GM18511 (cell line): ENCODE results near the gene ZNRF2.
A peak's percentile ranks its signal among the peaks of the same experiment; 100 is the strongest.

ENCODE experiments used
- ATAC-seq: cut with Tn5 transposase; IDR thresholded peaks from one replicate; pipeline ENCODE4 v1.9.1; 2021; ENCODE audit warnings: mild to moderate bottlenecking, moderate library complexity; ENCODE audit not compliant: unreplicated experiment

The ZNRF2 gene

GRCh38 chr7:30315589-30315988 lies 31.2 kb downstream of the ZNRF2 start:
- ATAC-seq = no peak

DNA sequence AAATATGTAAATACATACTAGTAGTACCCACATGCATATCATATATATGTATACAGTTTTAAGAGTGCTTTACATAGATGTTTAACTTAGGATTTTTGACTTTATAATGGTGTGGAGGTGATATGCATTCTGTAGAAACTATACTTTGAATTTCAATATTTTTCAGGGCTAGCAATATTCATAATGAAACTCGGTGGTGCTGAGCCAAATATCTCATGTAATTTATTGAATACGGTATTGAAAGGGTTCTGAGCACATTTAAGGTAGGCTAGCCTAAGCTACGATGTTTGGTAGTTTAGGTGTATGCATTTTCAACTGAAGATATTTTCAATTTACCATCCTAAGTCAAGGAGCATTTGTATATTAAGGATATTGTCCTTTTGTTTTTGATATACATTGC lies 36.0 kb downstream of the ZNRF2 start:
- no peak for ATAC-seq

GRCh38 chr7:30321089-30321881 lies 36.9 kb downstream of the ZNRF2 start:
- peak; percentile 43 for ATAC-seq

- no peak for ATAC-seq
These were observed 37.4 kb downstream of the ZNRF2 start for GRCh38 chr7:30321882-30322192.

DNA sequence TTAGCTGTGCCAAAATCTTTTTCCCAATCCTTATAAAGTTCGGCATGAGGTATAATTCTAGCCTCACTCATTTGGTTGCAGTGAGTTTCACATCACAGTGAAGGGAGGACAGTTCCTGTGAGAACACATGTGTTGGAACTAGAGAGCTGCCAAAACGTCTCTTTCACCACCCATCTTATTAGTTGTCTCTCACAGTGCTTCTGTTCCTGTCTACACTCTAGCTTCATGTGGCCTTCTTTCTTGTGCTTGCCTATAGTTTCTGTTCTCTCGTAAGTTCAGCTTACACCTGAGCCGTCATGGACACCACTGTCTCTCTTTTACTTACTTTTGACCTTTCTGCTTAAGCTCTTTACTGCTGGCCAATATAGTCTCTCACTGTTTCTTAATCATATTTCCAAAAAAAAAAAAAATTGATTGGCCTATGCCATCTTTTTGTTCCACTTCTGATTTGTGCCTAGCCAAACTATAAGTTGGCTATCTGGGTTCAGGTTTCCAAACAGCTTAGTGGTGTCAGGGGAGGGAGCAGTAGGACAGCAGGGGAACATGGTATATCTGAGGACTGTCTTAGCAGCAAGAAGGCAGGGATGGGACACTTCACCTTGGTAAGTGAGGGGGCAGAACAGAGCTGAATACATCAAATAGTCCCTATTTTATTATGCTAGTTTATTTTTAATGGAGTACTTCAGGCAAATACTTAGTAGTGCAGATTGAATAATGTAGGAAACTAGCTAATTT lies 38.0 kb downstream of the ZNRF2 start:
- ATAC-seq = peak; percentile 80

GRCh38 chr7:30323006-30323355 lies 38.6 kb downstream of the ZNRF2 start:
- peak; percentile 64 for ATAC-seq

DNA sequence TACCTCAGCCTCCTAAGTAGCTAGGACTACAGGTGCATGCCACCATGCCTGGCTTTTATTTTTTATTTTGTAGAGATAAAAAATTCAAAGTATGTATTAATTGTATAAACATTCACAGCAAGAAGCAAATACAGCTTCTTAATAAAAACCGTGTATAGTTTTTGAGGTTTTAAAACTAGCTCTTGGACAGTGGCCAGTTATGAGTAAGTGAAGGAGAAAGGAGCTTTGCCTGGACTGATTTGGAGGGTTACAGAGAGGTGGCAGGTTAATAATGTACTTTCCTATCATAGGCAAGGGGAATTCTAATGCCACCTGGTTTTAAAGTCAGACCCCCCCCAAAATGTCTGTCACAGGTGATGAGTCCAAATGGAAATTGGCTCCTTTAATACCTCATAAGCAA lies 43.4 kb downstream of the ZNRF2 start:
- ATAC-seq = no peak

GRCh38 chr7:30328381-30328780 lies 44.0 kb downstream of the ZNRF2 start:
- no peak for ATAC-seq

DNA sequence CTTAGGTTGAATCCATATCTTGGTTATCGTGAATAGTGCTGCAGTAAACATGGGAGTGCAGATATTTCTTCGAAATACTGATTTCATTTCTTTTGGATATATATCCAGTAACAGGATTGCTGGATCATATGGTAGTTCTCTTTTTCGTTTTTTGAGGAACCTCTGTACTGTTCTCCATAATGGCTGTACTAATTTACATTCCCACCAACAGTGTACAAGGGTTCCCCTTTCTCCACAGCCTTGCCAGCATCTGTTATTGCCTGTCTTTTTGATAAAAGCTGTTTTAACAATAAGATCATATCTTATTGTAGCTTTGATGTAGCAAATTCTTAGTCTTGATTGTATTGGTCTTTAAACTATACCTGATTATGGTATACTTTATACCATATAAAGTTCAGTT lies 45.3 kb downstream of the ZNRF2 start:
- no peak for ATAC-seq

DNA sequence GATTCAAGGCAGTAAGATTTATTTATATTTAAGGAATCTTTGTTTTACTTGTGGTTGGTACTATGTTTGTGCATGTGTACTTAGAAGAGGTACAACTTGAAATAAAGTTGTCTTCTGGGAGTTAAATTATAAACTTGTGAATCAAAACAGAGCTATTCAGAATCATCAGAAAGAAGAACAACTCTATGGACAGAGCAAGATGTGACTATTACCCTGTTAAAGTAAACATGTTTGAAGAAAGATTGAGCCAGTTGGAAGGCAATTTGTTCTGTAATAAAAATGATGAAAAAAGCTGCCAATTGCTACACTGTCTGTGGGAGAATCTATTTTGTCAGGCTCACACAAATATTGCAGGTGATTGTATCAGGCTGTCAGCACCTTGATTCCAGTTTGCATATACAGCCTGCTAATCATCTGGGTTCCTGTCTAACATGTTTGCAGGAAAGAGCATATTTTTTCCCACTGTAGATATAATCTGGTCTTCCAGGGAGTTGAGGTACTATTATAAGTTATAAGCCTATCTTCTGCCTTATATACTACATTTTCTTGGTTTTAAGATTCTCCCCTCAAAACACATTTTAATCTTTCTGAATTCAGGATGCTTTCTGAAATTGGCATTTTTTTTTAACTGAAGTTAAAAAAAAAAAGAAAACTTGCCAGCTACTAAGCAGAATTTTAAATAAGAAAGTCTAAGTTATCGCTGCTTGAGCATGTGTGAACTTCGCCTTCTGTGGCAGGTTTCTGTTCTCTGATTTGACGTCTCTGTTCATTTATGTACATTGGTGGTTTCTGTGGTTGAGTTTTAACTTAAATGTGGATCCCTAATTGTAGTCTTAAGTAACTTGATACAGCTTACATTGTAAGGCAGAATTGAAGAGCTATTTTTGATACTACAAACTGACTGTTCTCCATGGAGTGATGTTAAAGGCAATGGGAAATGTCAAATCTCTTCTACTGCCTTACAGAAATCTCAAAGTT lies 46.0 kb downstream of the ZNRF2 start:
- ATAC-seq = peak; percentile 96

DNA sequence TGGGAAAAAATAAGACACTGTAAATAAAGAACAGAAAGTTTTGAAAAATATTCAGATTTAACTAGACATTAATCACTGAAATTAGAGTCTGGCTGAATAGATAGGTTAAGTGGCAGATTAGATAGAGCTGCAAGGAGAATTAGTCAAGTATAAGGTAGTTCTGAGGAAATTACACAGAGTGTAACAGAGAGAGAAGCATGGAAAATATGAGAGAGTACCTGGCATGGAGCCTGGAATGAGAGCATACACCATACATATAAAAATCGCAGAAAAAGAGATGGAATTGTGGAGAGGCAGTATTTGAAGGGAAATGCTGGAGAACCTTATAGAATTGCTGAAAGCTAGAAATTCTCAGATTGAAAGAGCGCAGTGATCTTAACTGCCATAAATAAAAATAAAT lies 46.9 kb downstream of the ZNRF2 start:
- no peak for ATAC-seq

- ATAC-seq = no peak
These were observed 48.2 kb downstream of the ZNRF2 start for GRCh38 chr7:30332549-30332948.

DNA sequence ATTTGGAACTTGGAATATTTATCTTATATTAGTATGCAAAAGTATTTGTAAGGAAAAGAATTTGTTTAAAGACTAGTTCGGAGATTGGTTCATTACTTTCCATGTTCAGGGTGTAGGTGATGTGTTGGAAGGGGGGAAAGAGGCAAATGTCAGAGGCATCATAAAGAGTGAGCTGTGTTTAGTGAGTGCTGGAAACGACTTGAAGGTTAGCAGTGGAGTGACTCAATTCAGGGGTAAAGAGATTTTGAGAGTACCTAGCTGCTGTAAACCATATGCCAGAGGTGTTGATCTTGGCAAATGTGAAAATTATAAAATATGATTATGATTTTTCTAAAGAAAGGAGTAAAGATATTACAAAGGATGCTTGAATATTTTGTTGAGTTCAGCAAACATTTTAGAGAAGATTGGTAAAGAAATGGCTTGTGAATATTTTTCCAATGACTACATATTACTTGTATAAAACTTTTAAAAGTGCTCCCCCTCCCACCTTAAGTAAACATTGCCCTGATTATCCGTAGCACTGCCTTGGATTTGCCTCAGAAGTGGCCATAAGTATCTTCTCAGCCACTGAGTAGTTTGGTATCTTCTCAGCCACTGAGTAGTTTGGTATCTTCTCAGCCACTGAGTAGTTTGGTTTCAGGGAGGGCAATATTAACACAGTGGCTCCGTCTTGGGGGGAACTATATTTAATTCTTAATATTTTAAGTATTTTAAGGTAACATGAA lies 51.5 kb downstream of the ZNRF2 start:
- no peak for ATAC-seq

DNA sequence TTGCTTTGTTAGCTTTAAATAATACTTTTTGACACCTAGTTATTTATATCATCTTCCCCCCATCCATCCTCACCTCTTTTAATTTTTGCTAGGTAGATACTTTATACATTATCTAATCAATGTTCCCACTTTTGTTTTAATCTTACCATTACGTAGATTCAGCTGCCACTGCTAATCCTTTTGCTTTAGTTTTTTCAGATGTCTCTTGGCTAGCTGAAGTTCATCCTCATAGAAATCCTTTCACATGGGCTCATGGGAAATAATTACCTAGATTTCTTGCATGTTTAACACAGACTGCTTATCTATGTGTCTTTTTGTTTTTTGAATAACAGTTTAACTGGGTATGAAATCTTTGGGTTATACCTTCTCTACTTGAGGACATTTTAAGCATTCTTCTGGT lies 60.1 kb downstream of the ZNRF2 start:
- no peak for ATAC-seq

DNA sequence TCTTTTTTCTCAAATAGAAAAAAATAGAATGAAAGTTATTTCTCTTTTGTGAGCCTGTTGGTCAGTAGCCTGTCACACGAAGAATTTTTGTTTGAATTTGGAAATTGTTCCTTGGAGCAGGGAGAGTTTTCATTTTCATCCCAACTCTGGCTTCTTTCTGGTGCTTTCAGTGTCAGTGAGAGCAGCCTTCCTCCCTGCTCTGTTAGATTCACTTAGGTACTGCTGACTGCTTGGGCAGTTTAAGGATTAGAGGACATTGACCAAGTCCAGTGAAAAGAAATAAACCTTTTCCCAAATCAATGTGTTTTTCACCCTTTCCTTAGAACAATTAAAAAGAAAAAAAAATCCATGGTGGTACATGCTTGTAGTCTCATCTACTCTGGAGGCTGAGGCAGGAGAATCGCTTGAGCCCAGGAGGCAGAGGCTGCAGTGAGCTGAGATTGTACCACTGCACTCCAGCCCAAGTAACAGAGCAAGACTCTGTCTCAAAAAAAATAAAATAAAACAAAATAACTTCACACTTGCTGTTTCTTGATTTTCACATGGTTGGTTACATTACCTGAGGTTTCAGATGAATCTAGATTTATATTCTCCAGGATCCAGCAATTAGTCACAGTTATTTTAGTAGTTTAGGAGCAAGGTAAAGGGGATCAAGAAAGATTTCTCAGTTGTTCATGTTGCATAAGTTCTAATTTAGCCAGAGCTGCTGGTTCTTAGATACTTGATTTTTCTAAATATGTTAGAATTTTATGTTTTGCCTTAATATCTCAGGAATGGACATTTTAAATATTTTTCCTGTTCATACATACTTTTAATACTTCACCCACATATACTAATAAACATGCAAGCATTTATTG lies 63.1 kb downstream of the ZNRF2 start:
- peak; percentile 29 for ATAC-seq

DNA sequence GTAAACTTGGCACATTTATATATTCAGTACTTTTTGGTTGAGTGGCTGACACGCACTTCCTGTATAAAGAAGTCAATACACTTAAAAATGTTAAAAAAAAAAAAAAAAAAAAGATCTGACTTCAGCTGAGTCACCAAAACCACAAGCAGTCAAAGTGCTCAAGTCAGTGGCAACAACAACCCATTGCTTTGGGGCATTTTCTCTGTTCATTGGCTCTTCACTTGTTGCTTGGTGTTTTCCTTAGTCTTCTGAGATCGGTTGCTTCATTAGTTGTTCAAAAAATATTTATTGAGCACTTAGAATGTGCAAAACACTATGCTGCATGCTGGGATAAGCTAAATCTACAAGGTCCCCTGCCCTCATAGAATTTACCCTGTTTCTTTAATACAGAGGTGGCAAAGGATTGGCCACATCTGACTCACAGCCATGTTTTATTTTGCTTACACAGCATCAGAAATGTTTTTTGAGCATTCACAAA lies 63.7 kb downstream of the ZNRF2 start:
- ATAC-seq = peak; percentile 89

DNA sequence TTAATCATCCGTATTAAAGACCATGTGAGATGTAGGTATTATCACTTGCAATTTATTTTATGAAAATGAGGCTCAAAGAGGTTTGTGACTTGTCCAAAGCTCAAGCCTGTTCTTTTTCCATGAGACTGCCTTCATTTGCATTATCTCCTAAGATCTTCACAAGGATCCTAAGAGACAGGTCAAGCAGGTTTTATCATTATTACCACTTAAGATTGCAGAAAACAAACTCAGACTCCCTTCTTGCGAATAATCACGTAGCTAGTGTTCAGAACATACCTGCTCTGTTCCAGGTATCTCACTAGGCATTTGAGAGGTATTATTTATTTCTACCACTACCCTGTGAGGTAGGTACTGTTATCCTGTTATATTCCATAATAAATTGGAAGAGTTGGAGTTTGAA lies 64.8 kb downstream of the ZNRF2 start:
- ATAC-seq = no peak

DNA sequence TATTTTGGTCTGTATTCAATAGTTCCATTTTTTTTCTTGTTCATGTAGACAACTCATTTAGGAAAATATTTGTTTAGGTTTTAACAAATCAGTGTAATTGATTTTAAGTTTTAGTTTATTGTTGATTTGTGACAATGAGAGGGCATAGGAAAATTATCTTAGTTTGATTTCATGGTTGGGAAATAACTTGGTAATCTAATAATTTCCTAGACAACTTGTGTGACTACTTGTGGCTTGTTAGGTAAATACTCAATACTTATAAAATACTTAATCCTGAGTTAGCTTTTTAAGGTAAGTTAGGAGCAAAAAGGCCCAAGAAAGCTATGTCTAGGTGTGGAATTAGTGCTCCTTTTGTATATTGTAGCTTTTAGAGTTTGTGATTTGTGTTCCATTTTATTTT lies 65.4 kb downstream of the ZNRF2 start:
- no peak for ATAC-seq

DNA sequence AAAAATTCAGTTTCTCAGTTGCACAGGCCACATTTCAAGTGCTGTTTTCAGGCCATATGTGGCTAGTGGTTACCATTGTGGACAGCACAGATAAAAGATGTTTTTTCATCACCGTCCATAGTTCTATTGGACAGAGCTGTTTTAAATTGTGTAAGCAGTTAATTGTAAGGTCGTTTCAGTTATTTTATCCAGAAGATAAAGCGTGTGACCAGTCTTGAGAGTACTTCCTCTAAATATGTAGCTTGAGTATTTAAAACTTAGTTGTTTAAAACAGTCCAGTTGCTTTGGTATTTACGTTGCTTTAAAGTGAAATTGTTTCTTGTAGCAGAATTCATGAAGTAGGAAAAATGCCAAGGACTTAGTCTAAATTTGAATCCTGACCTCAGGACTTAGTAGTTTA lies 66.9 kb downstream of the ZNRF2 start:
- no peak for ATAC-seq

DNA sequence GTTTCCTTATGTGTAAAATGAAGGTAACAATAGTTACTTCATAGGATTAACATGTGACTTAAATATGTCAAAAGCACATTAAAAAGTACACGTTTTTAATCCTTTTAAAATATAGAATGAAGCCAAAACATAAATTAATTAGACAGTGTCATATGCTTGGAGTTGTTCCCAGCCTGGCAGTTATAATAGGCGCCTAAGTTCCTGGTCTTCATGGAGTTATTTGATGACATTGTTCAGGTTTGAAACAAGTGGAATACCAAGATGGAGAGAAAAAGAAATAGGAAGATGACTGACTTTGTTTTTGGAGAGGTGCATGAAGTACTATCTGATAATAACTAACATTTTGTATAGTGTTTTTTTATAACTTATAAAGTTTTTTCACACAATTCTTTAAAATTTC lies 67.3 kb downstream of the ZNRF2 start:
- no peak for ATAC-seq
